ENCODE data around the gene JDP2. TPM values are rescaled to one million over a fixed set of nuclear protein-coding genes. Genes with fewer than 3 reads are reported as not detected.

The JDP2 gene
- total RNA-seq, 1 experiment from 2014 or later, result 23.3 TPM

DNA sequence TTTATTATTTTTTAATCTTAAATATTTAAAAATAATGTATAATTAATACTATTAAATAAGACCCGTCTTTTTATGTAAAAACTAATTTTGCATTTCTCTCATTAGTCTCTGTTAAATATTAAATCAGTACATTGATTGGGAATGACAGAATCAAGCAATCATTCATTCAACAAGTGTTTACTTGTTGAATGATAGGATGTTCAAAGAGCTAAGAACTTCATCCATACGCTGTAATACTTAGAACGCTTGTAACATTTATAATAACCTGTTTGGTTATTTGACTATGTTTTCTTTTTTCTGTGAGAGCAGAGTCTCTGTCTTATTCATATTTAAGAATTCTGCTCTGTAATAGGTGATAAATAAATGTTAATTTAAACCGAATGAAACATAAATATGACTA is 91.6 kb downstream of the JDP2 start:
- Mint-ChIP-seq H3K4me1 (peaks cover 15% of the 10 kb centered on the region), H3K27ac (no peak overlapping the region), H3K27me3 (ENCODE audit: low read depth) (no peaks in the 10 kb centered on the region; the same call in none of the 2 replicates), H3K36me3 (no peaks in the 10 kb centered on the region), H3K4me3 (no peak overlapping the region), H3K9me3 (no peaks in the 10 kb centered on the region)
- no peak for TF ChIP-seq ZNF396 (CRISPR knock-in tag; IDR thresholded peaks at IDR 0.05; ENCODE audit: borderline replicate concordance)
- TF ChIP-seq, protein P1, sequence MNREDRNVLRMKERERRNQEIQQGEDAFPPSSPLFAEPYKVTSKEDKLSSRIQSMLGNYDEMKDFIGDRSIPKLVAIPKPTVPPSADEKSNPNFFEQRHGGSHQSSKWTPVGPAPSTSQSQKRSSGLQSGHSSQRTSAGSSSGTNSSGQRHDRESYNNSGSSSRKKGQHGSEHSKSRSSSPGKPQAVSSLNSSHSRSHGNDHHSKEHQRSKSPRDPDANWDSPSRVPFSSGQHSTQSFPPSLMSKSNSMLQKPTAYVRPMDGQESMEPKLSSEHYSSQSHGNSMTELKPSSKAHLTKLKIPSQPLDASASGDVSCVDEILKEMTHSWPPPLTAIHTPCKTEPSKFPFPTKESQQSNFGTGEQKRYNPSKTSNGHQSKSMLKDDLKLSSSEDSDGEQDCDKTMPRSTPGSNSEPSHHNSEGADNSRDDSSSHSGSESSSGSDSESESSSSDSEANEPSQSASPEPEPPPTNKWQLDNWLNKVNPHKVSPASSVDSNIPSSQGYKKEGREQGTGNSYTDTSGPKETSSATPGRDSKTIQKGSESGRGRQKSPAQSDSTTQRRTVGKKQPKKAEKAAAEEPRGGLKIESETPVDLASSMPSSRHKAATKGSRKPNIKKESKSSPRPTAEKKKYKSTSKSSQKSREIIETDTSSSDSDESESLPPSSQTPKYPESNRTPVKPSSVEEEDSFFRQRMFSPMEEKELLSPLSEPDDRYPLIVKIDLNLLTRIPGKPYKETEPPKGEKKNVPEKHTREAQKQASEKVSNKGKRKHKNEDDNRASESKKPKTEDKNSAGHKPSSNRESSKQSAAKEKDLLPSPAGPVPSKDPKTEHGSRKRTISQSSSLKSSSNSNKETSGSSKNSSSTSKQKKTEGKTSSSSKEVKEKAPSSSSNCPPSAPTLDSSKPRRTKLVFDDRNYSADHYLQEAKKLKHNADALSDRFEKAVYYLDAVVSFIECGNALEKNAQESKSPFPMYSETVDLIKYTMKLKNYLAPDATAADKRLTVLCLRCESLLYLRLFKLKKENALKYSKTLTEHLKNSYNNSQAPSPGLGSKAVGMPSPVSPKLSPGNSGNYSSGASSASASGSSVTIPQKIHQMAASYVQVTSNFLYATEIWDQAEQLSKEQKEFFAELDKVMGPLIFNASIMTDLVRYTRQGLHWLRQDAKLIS (CRISPR knock-in tag; IDR thresholded peaks at IDR 0.05; ENCODE audit: borderline replicate concordance), result no peak
- TF ChIP-seq, protein P2, sequence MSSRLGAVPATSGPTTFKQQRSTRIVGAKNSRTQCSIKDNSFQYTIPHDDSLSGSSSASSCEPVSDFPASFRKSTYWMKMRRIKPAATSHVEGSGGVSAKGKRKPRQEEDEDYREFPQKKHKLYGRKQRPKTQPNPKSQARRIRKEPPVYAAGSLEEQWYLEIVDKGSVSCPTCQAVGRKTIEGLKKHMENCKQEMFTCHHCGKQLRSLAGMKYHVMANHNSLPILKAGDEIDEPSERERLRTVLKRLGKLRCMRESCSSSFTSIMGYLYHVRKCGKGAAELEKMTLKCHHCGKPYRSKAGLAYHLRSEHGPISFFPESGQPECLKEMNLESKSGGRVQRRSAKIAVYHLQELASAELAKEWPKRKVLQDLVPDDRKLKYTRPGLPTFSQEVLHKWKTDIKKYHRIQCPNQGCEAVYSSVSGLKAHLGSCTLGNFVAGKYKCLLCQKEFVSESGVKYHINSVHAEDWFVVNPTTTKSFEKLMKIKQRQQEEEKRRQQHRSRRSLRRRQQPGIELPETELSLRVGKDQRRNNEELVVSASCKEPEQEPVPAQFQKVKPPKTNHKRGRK (CRISPR knock-in tag; IDR thresholded peaks at IDR 0.05; ENCODE audit: borderline replicate concordance), result no peak
- TF ChIP-seq CREM (CRISPR knock-in tag; IDR thresholded peaks at IDR 0.05), result no peak
- no peak for TF ChIP-seq GABPB1 (CRISPR knock-in tag; IDR thresholded peaks at IDR 0.05)
- POLR2A ChIA-PET, result no interaction called here
- DNase-seq (ENCODE audit: low spot score) (no peak), ATAC-seq (no peak)
- CTCF ChIA-PET, result interaction anchor here (0.6 to 5.8 kb wide), 18 partner anchors 10 to 676 kb away, joined by 3 to 87 read pairs (median 4); partner anchors contain the start of genes ERG28, JDP2 and TTLL5

DNA sequence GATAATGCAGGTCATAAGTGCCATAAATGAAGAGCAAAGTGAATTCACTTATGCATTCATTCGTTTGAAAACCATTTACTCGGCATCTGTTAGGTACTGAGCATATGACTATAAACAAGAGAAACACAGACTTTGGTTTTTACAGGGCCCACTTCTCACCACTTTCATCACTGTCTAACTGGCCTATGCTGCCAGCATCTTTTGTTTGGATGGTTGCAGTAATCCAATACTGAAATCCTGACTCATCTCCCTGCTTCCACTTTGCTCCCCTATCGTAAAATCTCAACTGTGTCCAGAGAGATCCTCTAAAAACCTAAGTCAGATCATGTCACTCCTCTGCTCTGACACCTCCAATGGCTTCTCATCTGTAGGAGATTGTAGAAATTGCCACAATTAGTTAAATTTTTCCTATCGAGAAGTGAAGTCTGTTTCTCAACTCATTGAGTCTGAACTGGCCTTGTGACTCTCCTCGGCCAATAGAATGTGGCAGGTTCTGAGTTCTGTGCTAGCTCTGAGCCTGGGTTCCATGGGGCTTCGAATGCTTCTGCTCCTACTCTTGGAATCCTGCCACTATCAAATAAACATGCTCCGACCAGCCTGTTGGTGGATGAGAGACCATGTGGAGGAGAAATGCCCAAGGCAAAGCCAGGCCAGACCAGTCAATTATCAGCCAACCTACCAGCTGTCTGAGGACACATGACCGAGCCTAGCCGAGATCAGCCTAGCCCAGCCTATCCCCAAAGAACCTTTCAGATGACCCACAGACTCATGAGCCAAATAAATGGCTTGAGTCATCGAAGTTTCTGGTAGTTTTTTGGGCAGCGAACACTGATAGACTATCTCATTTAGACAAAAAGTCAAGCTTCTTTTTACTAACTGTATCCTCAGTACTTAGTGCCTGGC is 92.3 kb downstream of the JDP2 start:
- Mint-ChIP-seq H3K9me3 (no peaks in the 10 kb centered on the region), H3K36me3 (no peaks in the 10 kb centered on the region), H3K4me1 (peaks cover 13% of the 10 kb centered on the region), H3K4me3 (no peak overlapping the region), H3K27me3 (ENCODE audit: low read depth) (no peaks in the 10 kb centered on the region; the same call in none of the 2 replicates), H3K27ac (no peak overlapping the region)
- ChIA-PET CTCF (interaction anchor here (0.8 to 5.8 kb wide), 12 partner anchors 11 to 178 kb away, joined by 3 to 87 read pairs (median 5); partner anchors contain the start of genes ERG28 and TTLL5), POLR2A (interaction anchor here (0.6 kb wide), 1 partner anchor 41 kb away, joined by 3 read pairs; no protein-coding TSS in a partner anchor)
- TF ChIP-seq, protein P3, sequence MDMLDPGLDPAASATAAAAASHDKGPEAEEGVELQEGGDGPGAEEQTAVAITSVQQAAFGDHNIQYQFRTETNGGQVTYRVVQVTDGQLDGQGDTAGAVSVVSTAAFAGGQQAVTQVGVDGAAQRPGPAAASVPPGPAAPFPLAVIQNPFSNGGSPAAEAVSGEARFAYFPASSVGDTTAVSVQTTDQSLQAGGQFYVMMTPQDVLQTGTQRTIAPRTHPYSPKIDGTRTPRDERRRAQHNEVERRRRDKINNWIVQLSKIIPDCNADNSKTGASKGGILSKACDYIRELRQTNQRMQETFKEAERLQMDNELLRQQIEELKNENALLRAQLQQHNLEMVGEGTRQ (CRISPR knock-in tag; IDR thresholded peaks at IDR 0.05), result 0 out of 2 replicates have a peak, but pooled peaks have one; percentile 17
- no peak for TF ChIP-seq ZNF232 (CRISPR knock-in tag; IDR thresholded peaks at IDR 0.05)
- no peak for ATAC-seq
- DNase-seq (ENCODE audit: low spot score), result no peak

DNA sequence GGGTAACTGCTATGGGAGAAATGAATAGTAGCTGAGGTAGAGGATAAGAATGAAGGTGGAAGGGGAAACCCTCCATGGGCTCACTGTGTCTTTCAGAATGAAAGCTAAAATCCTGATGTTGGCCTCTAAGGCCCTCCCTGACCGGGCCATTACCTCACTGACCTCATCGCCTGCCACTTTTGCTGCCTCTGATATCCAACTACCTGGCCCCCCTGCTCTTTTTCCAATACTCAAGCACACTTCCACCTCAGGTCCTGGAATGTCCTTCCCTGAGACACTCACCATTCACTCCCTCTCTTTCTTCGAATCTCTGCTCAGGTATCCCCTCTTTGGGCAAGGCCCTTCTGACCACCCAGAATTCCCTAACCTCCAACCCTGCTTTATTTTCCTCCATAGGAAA is 93.0 kb downstream of the JDP2 start:
- no peak overlapping the region for H3K27ac Mint-ChIP-seq
- TF ChIP-seq CREB1 (CRISPR knock-in tag; IDR thresholded peaks at IDR 0.05) (no peak), NFE2L1 (CRISPR knock-in tag; IDR thresholded peaks at IDR 0.05) (no peak), OVOL2 (CRISPR knock-in tag; IDR thresholded peaks at IDR 0.05; ENCODE audit: borderline replicate concordance) (no peak), FOXK1 (CRISPR knock-in tag; IDR thresholded peaks at IDR 0.05) (no peak), PRRX2 (CRISPR knock-in tag; IDR thresholded peaks at IDR 0.05) (no peak)
- TF ChIP-seq, protein P4, sequence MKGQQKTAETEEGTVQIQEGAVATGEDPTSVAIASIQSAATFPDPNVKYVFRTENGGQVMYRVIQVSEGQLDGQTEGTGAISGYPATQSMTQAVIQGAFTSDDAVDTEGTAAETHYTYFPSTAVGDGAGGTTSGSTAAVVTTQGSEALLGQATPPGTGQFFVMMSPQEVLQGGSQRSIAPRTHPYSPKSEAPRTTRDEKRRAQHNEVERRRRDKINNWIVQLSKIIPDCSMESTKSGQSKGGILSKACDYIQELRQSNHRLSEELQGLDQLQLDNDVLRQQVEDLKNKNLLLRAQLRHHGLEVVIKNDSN (CRISPR knock-in tag; IDR thresholded peaks at IDR 0.05), result no peak
- TF ChIP-seq, protein P5, sequence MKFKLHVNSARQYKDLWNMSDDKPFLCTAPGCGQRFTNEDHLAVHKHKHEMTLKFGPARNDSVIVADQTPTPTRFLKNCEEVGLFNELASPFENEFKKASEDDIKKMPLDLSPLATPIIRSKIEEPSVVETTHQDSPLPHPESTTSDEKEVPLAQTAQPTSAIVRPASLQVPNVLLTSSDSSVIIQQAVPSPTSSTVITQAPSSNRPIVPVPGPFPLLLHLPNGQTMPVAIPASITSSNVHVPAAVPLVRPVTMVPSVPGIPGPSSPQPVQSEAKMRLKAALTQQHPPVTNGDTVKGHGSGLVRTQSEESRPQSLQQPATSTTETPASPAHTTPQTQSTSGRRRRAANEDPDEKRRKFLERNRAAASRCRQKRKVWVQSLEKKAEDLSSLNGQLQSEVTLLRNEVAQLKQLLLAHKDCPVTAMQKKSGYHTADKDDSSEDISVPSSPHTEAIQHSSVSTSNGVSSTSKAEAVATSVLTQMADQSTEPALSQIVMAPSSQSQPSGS (CRISPR knock-in tag; IDR thresholded peaks at IDR 0.05; ENCODE audit: borderline replicate concordance, low read depth), result no peak
- DNase-seq (ENCODE audit: low spot score), result no peak
- no peaks in the 10 kb centered on the region for H3K36me3 Mint-ChIP-seq
- POLR2A ChIA-PET, result no interaction called here
- ATAC-seq, result no peak
- CTCF ChIA-PET, result interaction anchor here (0.6 to 2.6 kb wide), 4 partner anchors 13 to 221 kb away, joined by 3 to 19 read pairs (median 3); no protein-coding TSS in a partner anchor
- peaks cover 8% of the 10 kb centered on the region for H3K4me1 Mint-ChIP-seq
- H3K9me3 Mint-ChIP-seq, result no peaks in the 10 kb centered on the region
- no peak overlapping the region for H3K4me3 Mint-ChIP-seq
- H3K27me3 Mint-ChIP-seq (ENCODE audit: low read depth), result no peaks in the 10 kb centered on the region; the same call in none of the 2 replicates
